NCI-H1092 treated with DMSO at 0.1 percent for 48 hours (cell line): ENCODE results near the gene ACP6.

Experiments used
- DNase-seq: peaks from one replicate; lab custom pipeline; 2025; lab: John Stamatoyannopoulos, UW

Gene ACP6

DNA sequence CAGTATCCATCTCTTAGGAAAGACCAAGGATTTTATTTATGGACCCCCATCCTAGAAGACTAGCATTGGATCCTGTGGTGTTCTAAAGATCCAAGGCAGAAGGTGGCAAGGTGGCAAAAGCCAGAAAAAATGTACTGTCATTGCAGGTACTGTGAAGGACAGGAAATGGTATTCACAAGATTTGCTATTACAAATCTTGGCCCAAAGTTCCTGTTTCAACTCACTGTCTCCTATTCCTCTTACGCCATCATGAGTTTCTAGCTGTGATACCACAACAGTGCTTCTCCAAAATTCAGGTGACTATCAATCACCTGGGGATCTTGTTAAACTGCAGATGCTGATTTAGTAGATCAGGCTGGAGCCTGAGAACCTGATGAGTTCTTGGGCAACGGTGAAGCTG lies 21.4 kb downstream of the ACP6 start:
- DNase-seq: no peak

DNA sequence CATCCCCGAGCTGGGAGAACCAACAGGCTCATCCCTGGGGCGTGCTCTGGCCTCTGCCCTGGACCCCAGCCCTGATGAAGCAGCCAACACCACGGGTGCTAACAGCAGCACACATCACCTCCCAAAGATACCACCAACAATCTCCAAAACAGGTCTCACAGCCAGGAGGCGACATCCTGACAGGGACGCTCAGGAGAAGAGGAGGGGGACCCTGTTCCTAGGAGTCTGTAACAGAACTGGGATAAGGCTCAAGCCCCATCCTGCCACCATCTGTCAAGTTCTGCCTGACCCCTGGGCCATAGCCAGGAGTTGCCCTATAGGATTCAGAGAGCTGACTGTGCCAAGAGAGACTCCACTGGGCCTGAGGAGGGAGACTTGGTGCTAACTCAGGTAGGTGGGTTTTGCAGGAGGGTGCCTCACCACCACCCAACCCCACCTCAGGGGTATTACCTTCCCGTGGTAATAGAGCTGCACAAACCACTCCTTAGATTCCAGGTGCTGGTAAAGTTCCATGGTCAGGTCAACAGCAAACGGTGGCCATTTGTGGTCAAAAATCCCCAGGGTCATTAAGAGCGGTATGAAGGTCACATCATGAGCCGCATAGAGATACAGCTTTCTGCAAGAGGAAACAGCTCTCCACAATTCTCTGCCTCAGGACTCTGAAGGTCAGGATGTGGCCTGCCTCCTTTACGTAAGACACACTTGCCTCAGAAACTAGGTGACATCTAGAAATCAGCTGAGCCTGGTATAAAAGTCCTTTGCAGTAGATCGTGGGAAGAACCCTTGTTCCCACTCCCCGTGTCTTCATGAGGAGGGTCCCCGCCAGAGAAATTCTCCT lies 22.3 kb downstream of the ACP6 start:
- DNase-seq: no peak

GRCh38 chr1:147643974-147644373 lies 26.4 kb downstream of the ACP6 start:
- no peak for DNase-seq

- peak; percentile 70 for DNase-seq
Measured at GRCh38 chr1:147641695-147642592, 28.4 kb downstream of the ACP6 start.

DNA sequence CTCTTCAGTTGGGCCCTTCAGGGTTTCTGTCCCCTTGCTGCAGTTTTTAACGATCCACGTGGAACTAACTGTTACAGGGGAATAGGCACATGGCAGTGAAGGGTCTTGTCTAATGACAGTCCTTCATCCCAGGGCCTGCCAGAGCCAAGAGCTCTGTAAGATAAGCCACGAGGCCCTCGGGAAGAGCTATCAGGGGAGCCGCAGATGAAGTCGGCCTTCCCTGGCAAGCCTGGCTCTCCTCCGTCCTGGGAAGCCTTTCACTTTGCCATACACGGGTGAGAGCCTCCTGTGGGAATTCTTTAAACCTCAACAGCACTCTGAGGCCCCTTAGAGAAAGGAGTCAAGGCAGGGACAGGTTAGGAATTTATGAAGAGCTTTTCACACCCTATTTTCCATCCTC lies 29.0 kb downstream of the ACP6 start:
- no peak for DNase-seq

DNA sequence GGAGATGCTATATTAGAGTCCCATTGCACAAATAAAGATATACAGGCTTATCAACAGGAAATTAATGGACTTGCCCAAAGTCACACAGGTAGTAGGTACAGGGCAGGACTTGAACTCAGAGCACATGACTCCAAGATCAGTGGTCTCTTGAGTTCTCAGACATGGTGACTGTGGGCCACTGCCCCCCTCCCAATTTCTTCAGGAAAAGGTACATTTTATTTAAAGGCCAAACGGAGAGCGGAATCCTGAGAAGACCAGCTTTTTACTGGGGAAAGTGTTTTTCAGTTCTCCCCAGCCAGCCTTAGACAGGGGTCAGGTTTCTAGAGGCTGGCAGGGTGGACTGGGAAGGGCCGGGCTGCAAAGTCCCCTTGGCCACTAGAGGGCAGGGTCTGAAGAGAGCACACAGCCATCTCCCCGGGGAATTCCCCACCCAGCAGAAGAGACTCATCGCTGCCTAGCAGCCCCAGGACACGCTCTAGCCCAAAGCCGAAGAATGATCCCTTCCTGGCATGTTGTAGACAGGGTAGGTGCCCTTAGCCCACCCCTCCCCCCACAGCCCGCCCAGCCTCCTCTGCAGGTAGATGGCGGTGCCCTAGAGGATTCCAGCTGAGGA lies 29.7 kb downstream of the ACP6 start:
- peak; percentile 82 for DNase-seq

GRCh38 chr1:147636314-147636713 lies 34.0 kb downstream of the ACP6 start:
- no peak for DNase-seq

DNA sequence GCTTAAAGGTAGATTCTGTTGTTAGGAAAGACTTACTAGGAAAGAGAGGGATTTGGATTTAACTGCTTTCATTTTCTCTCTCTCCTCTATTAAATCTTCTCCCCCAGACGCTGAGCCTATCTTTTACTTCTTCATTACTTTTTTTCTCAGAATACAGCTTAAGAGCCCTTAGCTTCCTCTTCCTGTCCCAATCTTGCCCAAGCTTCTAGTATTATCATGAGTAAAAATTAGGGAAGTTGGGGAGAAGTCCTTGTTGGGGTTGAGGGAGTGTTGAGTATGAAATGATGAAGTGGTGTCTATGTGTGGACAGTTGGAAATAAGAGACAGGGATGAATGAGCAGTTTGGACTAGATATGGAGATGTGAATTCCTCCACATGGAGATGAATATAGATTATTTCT lies 35.0 kb downstream of the ACP6 start:
- DNase-seq: no peak

DNA sequence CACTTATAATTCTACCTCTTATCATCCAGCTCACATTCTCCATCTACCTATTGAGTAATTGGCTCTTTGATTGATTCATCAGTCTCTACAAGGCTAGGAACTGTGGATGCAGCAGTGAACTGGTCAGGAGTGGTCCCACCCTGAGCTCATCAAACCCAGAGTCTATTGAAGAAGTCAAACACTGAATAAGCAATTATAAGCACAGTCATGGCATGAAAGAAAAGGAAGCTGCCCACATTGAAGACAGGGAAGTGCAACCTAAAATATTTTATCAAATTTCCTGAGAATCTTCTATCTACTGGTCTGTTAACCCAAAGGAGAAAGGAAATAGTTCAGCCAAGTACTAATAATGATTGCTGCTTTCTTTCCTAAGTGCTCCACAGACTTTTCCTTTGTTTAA lies 35.7 kb downstream of the ACP6 start:
- no peak for DNase-seq

GRCh38 chr1:147633759-147634158 lies 36.6 kb downstream of the ACP6 start:
- DNase-seq: no peak

GRCh38 chr1:147631839-147632238 lies 38.5 kb downstream of the ACP6 start:
- no peak for DNase-seq

GRCh38 chr1:147630447-147630846 lies 39.9 kb downstream of the ACP6 start:
- no peak for DNase-seq

GRCh38 chr1:147630022-147630421 lies 40.3 kb downstream of the ACP6 start:
- DNase-seq: no peak

- DNase-seq: no peak
Measured at GRCh38 chr1:147628441-147628840, 41.9 kb downstream of the ACP6 start.

DNA sequence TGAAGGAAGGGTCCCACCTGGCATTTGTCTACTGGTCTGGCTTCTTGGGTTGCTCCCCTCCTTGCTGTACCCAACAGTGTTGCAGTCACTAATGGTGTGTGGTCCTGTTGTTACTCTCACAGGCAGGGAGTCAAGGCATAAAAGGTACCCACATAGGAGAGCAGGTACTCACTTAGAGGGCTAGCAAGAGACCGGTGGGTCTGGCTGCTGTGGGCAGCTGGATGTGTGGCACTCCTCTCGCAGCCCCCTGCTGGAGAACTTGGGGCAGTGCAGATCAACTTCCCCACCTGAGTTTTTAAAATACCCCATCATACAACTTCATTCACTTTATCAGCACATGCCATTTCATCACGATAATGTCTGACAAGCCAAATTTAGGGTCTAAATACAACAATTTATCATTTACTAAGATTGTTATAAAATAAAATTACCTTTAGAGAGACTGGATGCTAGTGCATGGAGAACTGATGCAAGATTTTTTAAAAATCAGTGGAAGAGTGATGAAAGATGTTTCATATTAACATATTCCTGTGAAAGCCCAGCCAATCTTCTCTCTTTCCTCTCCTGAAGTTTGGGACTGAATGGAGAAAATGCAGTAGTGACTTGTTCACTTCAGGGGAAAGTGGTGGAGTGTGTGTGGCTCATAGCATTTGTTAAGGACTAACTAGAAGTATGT lies 42.8 kb downstream of the ACP6 start:
- DNase-seq: peak; percentile 50

GRCh38 chr1:147626739-147627138 lies 43.6 kb downstream of the ACP6 start:
- DNase-seq: peak; percentile 55

DNA sequence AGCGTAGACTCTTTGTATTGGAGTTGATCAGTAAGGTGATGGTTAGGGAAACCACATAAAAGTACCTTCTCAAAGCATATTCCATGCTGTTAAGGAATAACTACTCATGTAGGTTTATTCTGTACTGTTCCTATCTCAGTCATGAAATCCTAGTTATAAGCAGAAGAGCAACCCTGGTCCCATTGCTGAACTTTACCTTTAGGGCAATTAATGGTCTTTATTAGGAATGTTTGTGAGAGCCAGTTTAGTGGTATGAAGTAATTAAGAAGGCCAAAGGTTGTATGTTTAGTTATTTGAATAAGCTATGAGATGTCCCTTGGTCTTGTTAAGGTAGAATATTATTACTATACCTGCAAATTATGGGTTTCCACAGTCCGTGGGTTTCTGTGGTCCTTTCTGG lies 44.0 kb downstream of the ACP6 start:
- DNase-seq: no peak

GRCh38 chr1:147625362-147625995 lies 44.8 kb downstream of the ACP6 start:
- DNase-seq: peak; percentile 27

DNA sequence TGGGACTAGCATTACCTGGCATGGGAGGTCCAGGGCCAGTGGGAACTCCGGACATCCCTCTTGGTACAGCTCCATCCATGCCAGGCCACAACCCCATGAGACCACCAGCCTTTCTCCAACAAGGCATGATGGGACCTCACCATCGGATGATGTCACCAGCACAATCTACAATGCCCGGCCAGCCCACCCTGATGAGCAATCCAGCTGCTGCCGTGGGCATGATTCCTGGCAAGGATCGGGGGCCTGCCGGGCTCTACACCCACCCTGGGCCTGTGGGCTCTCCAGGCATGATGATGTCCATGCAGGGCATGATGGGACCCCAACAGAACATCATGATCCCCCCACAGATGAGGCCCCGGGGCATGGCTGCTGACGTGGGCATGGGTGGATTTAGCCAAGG lies 45.8 kb downstream of the ACP6 start:
- no peak for DNase-seq

DNA sequence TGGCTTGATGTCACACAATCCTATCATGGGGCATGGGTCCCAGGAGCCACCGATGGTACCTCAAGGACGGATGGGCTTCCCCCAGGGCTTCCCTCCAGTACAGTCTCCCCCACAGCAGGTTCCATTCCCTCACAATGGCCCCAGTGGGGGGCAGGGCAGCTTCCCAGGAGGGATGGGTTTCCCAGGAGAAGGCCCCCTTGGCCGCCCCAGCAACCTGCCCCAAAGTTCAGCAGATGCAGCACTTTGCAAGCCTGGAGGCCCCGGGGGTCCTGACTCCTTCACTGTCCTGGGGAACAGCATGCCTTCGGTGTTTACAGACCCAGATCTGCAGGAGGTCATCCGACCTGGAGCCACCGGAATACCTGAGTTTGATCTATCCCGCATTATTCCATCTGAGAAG lies 46.3 kb downstream of the ACP6 start:
- no peak for DNase-seq

GRCh38 chr1:147622731-147623130 lies 47.6 kb downstream of the ACP6 start:
- no peak for DNase-seq

DNA sequence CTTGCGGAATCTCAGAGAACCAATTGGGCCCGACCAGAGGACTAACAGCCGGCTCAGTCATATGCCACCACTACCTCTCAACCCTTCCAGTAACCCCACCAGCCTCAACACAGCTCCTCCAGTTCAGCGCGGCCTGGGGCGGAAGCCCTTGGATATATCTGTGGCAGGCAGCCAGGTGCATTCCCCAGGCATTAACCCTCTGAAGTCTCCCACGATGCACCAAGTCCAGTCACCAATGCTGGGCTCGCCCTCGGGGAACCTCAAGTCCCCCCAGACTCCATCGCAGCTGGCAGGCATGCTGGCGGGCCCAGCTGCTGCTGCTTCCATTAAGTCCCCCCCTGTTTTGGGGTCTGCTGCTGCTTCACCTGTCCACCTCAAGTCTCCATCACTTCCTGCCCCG lies 49.8 kb downstream of the ACP6 start:
- DNase-seq: no peak
